Measurements from ENCODE around the gene ACSL5.

GRCh38 chr10:112397592-112397991 is 23.7 kb downstream of the ACSL5 start:
- TF ChIP-seq, protein P1, sequence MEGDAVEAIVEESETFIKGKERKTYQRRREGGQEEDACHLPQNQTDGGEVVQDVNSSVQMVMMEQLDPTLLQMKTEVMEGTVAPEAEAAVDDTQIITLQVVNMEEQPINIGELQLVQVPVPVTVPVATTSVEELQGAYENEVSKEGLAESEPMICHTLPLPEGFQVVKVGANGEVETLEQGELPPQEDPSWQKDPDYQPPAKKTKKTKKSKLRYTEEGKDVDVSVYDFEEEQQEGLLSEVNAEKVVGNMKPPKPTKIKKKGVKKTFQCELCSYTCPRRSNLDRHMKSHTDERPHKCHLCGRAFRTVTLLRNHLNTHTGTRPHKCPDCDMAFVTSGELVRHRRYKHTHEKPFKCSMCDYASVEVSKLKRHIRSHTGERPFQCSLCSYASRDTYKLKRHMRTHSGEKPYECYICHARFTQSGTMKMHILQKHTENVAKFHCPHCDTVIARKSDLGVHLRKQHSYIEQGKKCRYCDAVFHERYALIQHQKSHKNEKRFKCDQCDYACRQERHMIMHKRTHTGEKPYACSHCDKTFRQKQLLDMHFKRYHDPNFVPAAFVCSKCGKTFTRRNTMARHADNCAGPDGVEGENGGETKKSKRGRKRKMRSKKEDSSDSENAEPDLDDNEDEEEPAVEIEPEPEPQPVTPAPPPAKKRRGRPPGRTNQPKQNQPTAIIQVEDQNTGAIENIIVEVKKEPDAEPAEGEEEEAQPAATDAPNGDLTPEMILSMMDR (IDR thresholded peaks at IDR 0.05; ENCODE audit: insufficient read depth, low read depth, low read length) = no peak
- no peak for TF ChIP-seq EZH2 (IDR thresholded peaks at IDR 0.05; ENCODE audit: insufficient read depth, low read length)

Data from astrocyte (in vitro differentiated cells and primary cell).